ENCODE results near the gene NKRF.

DNA sequence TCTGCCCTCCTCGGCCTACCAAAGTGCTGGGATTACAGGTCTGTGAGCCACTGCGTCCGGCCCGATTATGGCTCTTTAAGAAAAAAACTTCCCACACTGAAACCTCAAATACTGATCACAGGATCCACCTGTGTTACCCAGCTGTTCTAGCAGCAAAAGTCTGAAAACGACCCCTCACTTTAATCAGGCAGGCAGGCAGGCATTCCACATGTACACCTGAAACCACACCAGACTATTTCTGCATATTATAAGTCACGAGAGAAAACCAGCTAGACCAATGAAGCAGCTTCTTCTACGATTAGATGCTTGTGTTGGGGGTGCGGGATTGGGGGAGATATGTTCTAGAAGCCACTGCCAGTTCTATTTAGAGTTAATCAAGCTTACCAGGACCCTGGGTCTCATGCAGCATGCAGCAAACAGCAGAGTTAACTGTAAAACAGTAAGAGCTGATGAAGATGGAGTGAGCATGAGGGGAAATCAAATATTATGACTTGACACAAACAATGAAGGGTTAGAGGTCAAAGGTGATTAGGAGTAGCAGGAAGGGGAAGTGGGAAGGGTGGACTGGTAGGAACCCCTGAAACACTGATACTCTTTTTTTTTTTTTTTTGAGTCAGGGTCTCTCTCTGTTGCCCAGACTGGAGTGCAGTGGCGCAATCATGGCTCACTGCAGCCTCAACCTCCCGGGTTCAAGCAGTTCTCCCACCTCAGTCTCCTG lies 18.9 kb upstream of the NKRF start:
- TF ChIP-seq CTCF (IDR thresholded peaks at IDR 0.05): no peak
- TF ChIP-seq ZFX (IDR thresholded peaks at IDR 0.05; ENCODE audit: borderline replicate concordance): no peak
